ENCODE data around the gene ADGRA1. TPM values are rescaled to one million over a fixed set of nuclear protein-coding genes. Genes with fewer than 3 reads are reported as not detected.
"Not testable (repeated sequence)": the region's sequence is repeated elsewhere in the genome, so short reads cannot be mapped to it uniquely, and the experiment has no call there.

ADGRA1 gene
- polyA plus RNA-seq, 3 donors from 2014 or later, result not detected

- Mint-ChIP-seq H3K27ac (no peak overlapping the region), H3K36me3 (no peaks in the 10 kb centered on the region), H3K27me3 (ENCODE audit: low read depth in 3 of 3) (peaks cover 0 to 10% (median 2%) of the 10 kb centered on the region in 3 donors), H3K9me3 (peaks cover 0 to 3% (median 0%) of the 10 kb centered on the region in 6 donors), H3K4me3 (no peak overlapping the region), H3K4me1 (no peaks in the 10 kb centered on the region)
- DNase-seq, result no peak
Observed at GRCh38 chr10:133165556-133166503, 78.1 kb downstream of the ADGRA1 start.

DNA sequence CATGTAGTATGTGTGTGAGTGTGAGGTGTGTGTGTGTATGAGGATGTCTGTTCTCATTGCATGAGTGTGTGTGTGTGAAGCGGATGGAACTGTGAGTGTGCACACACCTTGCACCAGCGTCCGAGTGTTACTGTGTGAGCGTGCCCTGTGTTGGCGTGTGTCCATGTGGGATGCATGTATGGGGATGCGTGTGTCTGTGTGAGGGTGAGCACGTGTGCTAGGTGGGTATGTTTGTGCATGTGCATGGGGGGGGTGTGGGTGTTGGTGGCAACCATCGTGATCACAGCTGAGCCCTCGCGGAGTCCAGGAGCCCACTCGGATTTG, 78.7 kb downstream of the ADGRA1 start:
- Mint-ChIP-seq H3K27ac (no peak overlapping the region), H3K4me3 (no peak overlapping the region), H3K27me3 (ENCODE audit: low read depth in 3 of 3) (peaks cover 0 to 10% (median 2%) of the 10 kb centered on the region in 3 donors), H3K36me3 (no peaks in the 10 kb centered on the region), H3K4me1 (no peaks in the 10 kb centered on the region), H3K9me3 (peaks cover 0 to 3% (median 0%) of the 10 kb centered on the region in 6 donors)
- DNase-seq, result no peak

- Mint-ChIP-seq H3K4me1 (no peaks in the 10 kb centered on the region), H3K4me3 (no peak overlapping the region), H3K27ac (no peak overlapping the region), H3K9me3 (peaks cover 0 to 3% (median 0%) of the 10 kb centered on the region in 6 donors), H3K36me3 (no peaks in the 10 kb centered on the region), H3K27me3 (ENCODE audit: low read depth in 3 of 3) (peaks cover 0 to 11% (median 2%) of the 10 kb centered on the region in 3 donors)
- DNase-seq, result no peak
Observed at GRCh38 chr10:133166828-133167692, 79.3 kb downstream of the ADGRA1 start.

- no peak for DNase-seq
- Mint-ChIP-seq H3K9me3 (peaks cover 0 to 3% (median 0%) of the 10 kb centered on the region in 6 donors), H3K4me1 (no peaks in the 10 kb centered on the region), H3K27ac (no peak overlapping the region), H3K4me3 (no peak overlapping the region), H3K27me3 (ENCODE audit: low read depth in 3 of 3) (peaks cover 2 to 10% (median 2%) of the 10 kb centered on the region in 3 donors), H3K36me3 (no peaks in the 10 kb centered on the region)
Observed at GRCh38 chr10:133167693-133168616, 80.2 kb downstream of the ADGRA1 start.

DNA sequence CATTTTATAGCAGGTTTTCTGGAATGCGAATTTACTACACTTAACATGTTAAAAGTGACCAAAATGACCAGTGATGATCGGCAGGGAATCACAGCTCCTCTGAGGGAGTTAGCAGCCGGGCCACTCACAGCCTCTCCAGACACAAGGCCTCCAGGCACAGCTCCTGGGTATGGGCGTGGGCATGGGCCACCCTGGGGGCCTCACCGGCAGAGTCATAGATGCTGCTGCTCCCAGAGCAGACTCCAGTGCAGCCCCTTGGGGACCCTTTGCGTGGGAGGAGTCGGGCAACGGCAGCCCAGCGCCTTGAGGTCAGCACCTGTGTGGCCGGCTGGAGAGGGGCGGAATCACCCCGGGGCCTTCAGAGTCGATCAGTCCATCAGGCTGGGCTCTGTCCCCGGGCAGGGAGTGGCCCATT, 80.9 kb downstream of the ADGRA1 start:
- Mint-ChIP-seq H3K9me3 (peaks cover 0 to 3% (median 0%) of the 10 kb centered on the region in 6 donors), H3K27me3 (ENCODE audit: low read depth in 3 of 3) (peaks cover 2 to 12% (median 5%) of the 10 kb centered on the region in 3 donors), H3K36me3 (no peaks in the 10 kb centered on the region), H3K4me1 (no peaks in the 10 kb centered on the region), H3K27ac (no peak overlapping the region), H3K4me3 (no peak overlapping the region)
- DNase-seq, result no peak

DNA sequence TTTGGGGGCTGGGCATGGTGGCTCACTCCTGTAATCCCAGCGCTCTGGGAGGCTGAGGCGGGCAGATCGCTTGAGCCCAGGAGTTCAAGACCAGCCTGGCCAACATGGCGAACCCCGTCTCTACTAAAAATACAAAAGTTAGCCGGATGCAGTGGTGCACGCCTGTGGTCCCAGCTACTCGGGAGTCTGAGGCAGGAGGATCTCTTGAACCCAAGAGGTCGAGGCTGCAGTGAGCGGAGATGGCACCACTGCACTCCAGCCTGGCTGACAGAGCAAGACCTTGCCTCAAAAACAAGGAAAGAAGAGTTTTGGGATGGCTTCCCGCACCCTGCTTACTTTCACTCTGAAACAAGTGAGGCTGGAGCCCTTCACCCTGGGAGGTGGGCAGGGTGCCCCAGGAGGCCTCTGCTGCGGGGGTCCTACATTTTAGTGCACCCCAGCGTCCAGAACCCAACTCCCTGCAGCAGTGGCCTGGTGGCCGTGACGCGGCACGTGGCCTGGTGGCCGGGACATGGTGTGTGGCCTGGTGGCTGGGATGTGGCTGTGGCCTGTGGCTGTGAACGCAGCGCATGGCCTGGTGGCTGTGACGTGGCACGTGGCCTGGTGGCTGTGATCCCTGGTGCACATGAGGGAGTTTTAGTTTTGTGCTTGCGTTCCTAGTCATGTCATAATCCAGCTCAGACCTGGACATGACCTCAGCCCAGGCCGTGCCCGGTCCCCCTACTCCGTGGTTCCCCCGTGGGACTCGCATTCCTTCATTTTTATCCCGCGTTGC, 81.6 kb downstream of the ADGRA1 start:
- Mint-ChIP-seq H3K9me3 (peaks cover 0 to 3% (median 0%) of the 10 kb centered on the region in 6 donors), H3K36me3 (no peaks in the 10 kb centered on the region), H3K4me3 (no peak overlapping the region), H3K27me3 (ENCODE audit: low read depth in 3 of 3) (peaks cover 2 to 13% (median 5%) of the 10 kb centered on the region in 3 donors), H3K27ac (no peak overlapping the region), H3K4me1 (no peaks in the 10 kb centered on the region)
- DNase-seq, result no peak

DNA sequence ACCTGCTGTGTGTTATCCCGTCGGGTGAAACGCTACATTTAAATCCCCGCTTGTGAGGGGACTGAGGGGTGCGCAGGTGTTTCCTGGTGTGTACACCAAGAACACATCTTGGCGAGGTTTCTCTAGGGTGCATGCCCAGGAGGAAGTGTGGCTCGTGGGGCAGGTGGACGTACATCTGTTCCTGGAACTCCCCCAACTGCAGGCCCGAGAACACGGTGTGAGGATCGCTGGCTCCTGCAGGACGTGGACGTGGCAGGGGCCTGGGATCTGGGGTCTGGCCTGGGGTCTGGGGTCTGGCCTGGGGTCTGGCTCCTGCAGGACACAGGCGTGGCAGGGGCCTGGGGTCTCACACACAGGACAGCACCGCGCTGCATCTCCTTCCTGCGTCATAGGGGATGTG, 82.4 kb downstream of the ADGRA1 start:
- Mint-ChIP-seq H3K27ac (no peak overlapping the region), H3K4me1 (no peaks in the 10 kb centered on the region), H3K27me3 (ENCODE audit: low read depth in 3 of 3) (peaks cover 2 to 16% (median 8%) of the 10 kb centered on the region in 3 donors), H3K36me3 (no peaks in the 10 kb centered on the region), H3K4me3 (no peak overlapping the region), H3K9me3 (peaks cover 0 to 4% (median 0%) of the 10 kb centered on the region in 6 donors)
- DNase-seq, result no peak

DNA sequence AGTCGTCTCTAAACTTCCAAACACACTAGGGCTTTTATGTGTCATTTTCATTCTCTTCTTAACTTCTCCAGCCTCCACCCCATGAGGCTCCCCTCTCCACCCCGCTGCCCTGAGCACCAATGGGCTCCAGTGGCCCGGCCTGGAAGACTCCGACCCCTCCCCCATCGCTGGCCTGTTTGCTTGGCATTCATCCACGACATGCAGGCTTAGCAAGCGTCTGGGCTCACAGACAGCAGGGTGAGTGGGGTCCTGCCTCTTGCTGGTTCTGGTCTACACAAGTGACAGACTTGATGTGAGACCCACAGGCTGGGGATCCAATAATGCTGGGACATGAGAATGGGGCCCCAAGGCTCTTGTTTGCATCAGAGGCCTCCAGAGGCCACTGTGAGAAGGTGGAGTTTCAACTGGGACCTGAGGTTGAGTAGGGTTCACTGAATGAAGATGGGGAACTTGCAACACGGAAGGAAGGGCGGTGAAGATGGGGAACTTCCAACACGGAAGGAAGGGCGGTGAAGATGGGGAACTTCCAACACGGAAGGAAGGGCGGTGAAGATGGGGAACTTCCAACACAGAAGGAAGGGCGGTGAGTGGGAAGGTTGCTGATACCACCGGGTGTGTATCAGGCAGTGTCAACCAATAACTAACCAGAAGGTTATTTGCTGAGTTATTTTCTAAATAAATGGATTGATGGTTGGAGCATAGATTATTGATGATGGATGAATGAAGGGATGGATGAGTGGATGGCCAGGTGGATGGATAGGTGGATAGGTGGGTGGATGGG, 86.3 kb downstream of the ADGRA1 start:
- Mint-ChIP-seq H3K9me3 (peaks cover 0 to 3% (median 0%) of the 10 kb centered on the region in 6 donors), H3K36me3 (no peaks in the 10 kb centered on the region), H3K27ac (no peak overlapping the region), H3K4me3 (no peak overlapping the region), H3K4me1 (no peaks in the 10 kb centered on the region), H3K27me3 (ENCODE audit: low read depth in 3 of 3) (peaks cover 7 to 13% (median 10%) of the 10 kb centered on the region in 3 donors)
- no peak for DNase-seq

DNA sequence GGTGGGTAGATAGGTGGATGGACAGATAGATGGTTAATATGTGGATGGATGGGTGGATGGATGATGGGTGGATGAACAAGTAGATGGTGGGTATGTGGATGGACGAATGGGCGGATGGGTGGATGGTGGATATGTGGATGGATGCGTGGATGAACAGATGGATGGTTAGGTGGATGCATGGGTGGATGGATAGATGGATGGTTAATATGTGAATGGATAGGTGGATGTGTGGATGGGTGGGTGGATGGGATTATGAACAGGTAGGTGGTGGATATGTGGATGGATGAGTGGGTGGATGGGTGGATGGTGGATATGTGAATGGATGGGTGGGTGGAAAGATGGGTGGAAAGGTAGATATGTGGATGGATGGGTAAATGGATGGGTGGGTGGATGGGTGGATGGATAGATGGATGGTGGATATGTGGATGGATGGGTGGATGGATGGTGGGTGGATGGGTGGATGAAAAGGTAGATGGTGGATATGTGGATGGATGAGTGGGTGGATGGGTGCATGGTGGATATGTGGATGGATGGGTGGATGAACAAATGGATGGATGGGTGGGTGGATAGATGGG, 87.1 kb downstream of the ADGRA1 start:
- no peaks in the 10 kb centered on the region for H3K4me1 Mint-ChIP-seq
- no peak for DNase-seq

DNA sequence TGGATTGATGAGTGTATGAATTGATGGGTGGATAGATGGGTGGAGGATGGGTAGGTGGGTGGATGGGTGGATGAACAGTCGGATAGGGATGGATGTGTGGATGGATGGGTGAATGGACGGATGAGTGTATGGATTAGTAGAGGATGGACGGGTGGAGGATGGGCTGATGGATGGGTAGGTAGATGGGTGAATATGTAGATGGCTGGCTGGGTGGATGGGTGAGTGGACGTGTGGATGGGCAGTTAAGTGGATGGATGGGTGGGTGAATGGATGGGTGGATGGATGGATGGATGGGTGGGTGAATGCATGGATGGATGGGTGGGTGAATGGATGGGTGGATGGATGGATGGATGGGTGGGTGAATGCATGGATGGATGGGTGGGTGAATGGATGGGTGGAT, 87.9 kb downstream of the ADGRA1 start:
- not testable (repeated sequence) for H3K36me3 Mint-ChIP-seq, DNase-seq, H3K27ac Mint-ChIP-seq, H3K4me1 Mint-ChIP-seq, H3K4me3 Mint-ChIP-seq, H3K9me3 Mint-ChIP-seq
- peaks cover 7 to 11% (median 10%) of the 10 kb centered on the region in 3 donors for H3K27me3 Mint-ChIP-seq (ENCODE audit: low read depth in 3 of 3)

More for the DNA sequence above, 87.1 kb downstream of the ADGRA1 start:
- Mint-ChIP-seq H3K4me3 (no peak overlapping the region), H3K27me3 (ENCODE audit: low read depth in 3 of 3) (peaks cover 7 to 13% (median 10%) of the 10 kb centered on the region in 3 donors), H3K9me3 (peaks cover 0 to 3% (median 0%) of the 10 kb centered on the region in 6 donors), H3K36me3 (no peaks in the 10 kb centered on the region), H3K27ac (no peak overlapping the region)

DNA sequence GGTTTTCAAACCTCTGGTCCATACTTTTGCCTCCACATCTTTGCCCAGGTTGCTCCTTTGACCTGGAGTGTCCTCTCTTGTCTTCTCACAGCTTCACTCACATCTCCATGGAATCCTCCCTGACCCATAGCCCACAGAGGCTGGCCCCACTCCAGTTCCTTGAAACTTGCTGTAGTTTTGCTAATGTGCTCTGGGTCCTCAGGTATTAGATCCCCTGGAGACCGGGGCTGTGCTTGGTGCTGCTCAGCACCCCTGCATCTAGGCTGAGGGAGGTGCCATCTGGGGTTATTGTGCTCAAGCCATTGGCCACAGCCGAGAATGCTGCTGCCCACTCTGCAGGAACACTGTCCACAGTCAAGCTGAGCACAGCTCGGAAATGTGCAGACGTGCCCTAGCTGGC, 88.8 kb downstream of the ADGRA1 start:
- Mint-ChIP-seq H3K4me1 (no peaks in the 10 kb centered on the region), H3K4me3 (no peak overlapping the region), H3K27me3 (ENCODE audit: low read depth in 3 of 3) (peaks cover 7 to 11% (median 10%) of the 10 kb centered on the region in 3 donors), H3K9me3 (peaks cover 0 to 3% (median 0%) of the 10 kb centered on the region in 6 donors), H3K36me3 (no peaks in the 10 kb centered on the region), H3K27ac (no peak overlapping the region)
- no peak for DNase-seq
